GM12864 (cell line): ENCODE data around the gene TMEM135.
"Not testable (repeated sequence)": the region's sequence is repeated elsewhere in the genome, so short reads cannot be mapped to it uniquely, and the experiment has no call there.

ENCODE experiments used
- DNase-seq: peaks from one replicate; pipeline ENCODE4 v3.0.0-alpha.2; 2011; ENCODE audit warnings: low read depth
- H3K4me3 ChIP-seq: 2 replicates; pipeline ENCODE4 v1.5.1; 2011; ENCODE audit warnings: mild to moderate bottlenecking, low read depth, low read length, control low read depth
- CTCF ChIP-seq: IDR thresholded peaks from 2 replicates; pipeline ENCODE4 v1.5.1; 2011; ENCODE audit warnings: low read depth, mild to moderate bottlenecking, moderate library complexity, low read length, control low read depth, inconsistent platforms; ENCODE audit errors: missing control alignments

Gene TMEM135

GRCh38 chr11:87141322-87141721 lies 103.6 kb downstream of the TMEM135 start:
- no peak for DNase-seq
- no peak overlapping the region for H3K4me3 ChIP-seq
- TF ChIP-seq CTCF, result no peak

- no peak for TF ChIP-seq CTCF
- no peak overlapping the region for H3K4me3 ChIP-seq
- DNase-seq, result no peak
Measured at GRCh38 chr11:87141980-87142514, 104.3 kb downstream of the TMEM135 start.

- TF ChIP-seq CTCF, result no peak
- H3K4me3 ChIP-seq, result no peak overlapping the region
- DNase-seq, result no peak
Measured at GRCh38 chr11:87142594-87142993, 104.9 kb downstream of the TMEM135 start.

GRCh38 chr11:87143641-87144040 lies 105.9 kb downstream of the TMEM135 start:
- H3K4me3 ChIP-seq, result no peak overlapping the region
- no peak for TF ChIP-seq CTCF
- DNase-seq, result no peak

- DNase-seq, result no peak
- H3K4me3 ChIP-seq, result no peak overlapping the region
- TF ChIP-seq CTCF, result no peak
Measured at GRCh38 chr11:87144252-87144651, 106.5 kb downstream of the TMEM135 start.

- H3K4me3 ChIP-seq, result no peak overlapping the region
- TF ChIP-seq CTCF, result no peak
- DNase-seq, result no peak
Measured at GRCh38 chr11:87148749-87149148, 111.0 kb downstream of the TMEM135 start.

- not testable (repeated sequence) for DNase-seq, H3K4me3 ChIP-seq
Measured at GRCh38 chr11:87149782-87150181, 112.0 kb downstream of the TMEM135 start.
